GM20000 (cell line): Measurements from ENCODE around the gene CCNI.

Experiments
- DNase-seq: peaks from one replicate; pipeline ENCODE4 v3.0.0; 2012; ENCODE audit warnings: low spot score
- CTCF ChIP-seq: IDR thresholded peaks from 2 replicates; pipeline ENCODE4 v1.5.1; 2012; ENCODE audit warnings: mild to moderate bottlenecking, control low read depth; ENCODE audit errors: extremely low read depth, missing control alignments

CCNI gene

GRCh38 chr4:77022560-77023179 is 53.1 kb downstream of the CCNI start:
- no peak for TF ChIP-seq CTCF
- DNase-seq, result no peak

GRCh38 chr4:77021614-77022089 is 54.1 kb downstream of the CCNI start:
- no peak for TF ChIP-seq CTCF
- DNase-seq, result no peak

- TF ChIP-seq CTCF, result no peak
Measured at GRCh38 chr4:77020017-77020416, 55.8 kb downstream of the CCNI start.

GRCh38 chr4:77015390-77015789 is 60.4 kb downstream of the CCNI start:
- DNase-seq, result no peak
- TF ChIP-seq CTCF, result no peak

More at GRCh38 chr4:77020017-77020416, 55.8 kb downstream of the CCNI start:
- no peak for DNase-seq

- DNase-seq, result no peak
- TF ChIP-seq CTCF, result no peak
Measured at GRCh38 chr4:77014256-77014655, 61.5 kb downstream of the CCNI start.

- no peak for DNase-seq
- no peak for TF ChIP-seq CTCF
Measured at GRCh38 chr4:77012726-77013125, 63.1 kb downstream of the CCNI start.

GRCh38 chr4:77010841-77011354 is 64.9 kb downstream of the CCNI start:
- no peak for TF ChIP-seq CTCF
- DNase-seq, result no peak
